GM23338 (cell line): ENCODE data around the gene DLG2. TPM values are rescaled to one million over a fixed set of nuclear protein-coding genes. Genes with fewer than 3 reads are reported as not detected.

ENCODE experiments used
- CREB1 ChIP-seq: fragments of 250-450 bp; sonication (Bioruptor Pico); IDR thresholded peaks from 2 replicates; pipeline ENCODE4 v1.5.0; 2020; ENCODE audit warnings: low read depth, mild to moderate bottlenecking, moderate library complexity
- CTCF ChIP-seq, 2 experiments: fragments of 200-600 bp in 1 of 2; sonication (generic) in 1 of 2; conservative IDR thresholded peaks; 2 replicates each; pipeline versions ENCODE4 v1.5.1 to v1.6.1; 2016 to 2017; ENCODE audit warnings: antibody characterized with exemption in 2 of 2, low read depth in 2 of 2, mild to moderate bottlenecking in 2 of 2, moderate library complexity in 1 of 2
- EZH2 ChIP-seq: fragments of 200-600 bp; sonication (generic); IDR thresholded peaks from one replicate; pipeline ENCODE4 v1.8.0; 2017; ENCODE audit warnings: antibody characterized with exemption, mild to moderate bottlenecking, low read depth; ENCODE audit not compliant: unreplicated experiment
- EZH2phosphoT487 ChIP-seq: fragments of 200-600 bp; sonication (generic); IDR thresholded peaks from one replicate; pipeline ENCODE4 v1.8.1; 2018; ENCODE audit warnings: antibody characterized with exemption; ENCODE audit not compliant: unreplicated experiment
- JUNB ChIP-seq: IDR thresholded peaks from one replicate; pipeline ENCODE4 v1.6.1; 2016; ENCODE audit warnings: antibody characterized with exemption; ENCODE audit not compliant: unreplicated experiment
- NANOG ChIP-seq: IDR thresholded peaks from 2 replicates; pipeline ENCODE4 v1.6.1; 2016; ENCODE audit warnings: antibody characterized with exemption, borderline replicate concordance
- POLR2AphosphoS5 ChIP-seq: IDR thresholded peaks from 2 replicates; pipeline ENCODE4 v1.6.1; 2016; ENCODE audit warnings: antibody characterized with exemption, low read depth
- REST ChIP-seq: IDR thresholded peaks from one replicate; pipeline ENCODE4 v1.6.1; 2018; ENCODE audit warnings: antibody characterized with exemption; ENCODE audit not compliant: unreplicated experiment
- STAT1 ChIP-seq: IDR thresholded peaks from one replicate; pipeline ENCODE4 v1.6.1; 2016; ENCODE audit warnings: antibody characterized with exemption; ENCODE audit not compliant: unreplicated experiment
- ZNF114 ChIP-seq: fragments of 250-450 bp; sonication (Bioruptor Pico); IDR thresholded peaks from 2 replicates; pipeline ENCODE4 v1.5.0; 2020; ENCODE audit warnings: mild to moderate bottlenecking, moderate library complexity
- ZNF462 ChIP-seq: fragments of 250-450 bp; sonication (Bioruptor Pico); IDR thresholded peaks from 2 replicates; pipeline ENCODE4 v1.5.0; 2020; ENCODE audit warnings: mild to moderate bottlenecking, moderate library complexity
- polyA plus RNA-seq: library from polyadenylated mRNA; unstranded; fragments of >200 nt; fragmentation: Nextera tagmentation; extraction: Ambion mirVana; gene quantifications from 2 replicates; pipeline ENCODE4 v1.2.1, GENCODE V29; 2016
- total RNA-seq: library from RNA; depleted of rRNA; stranded (reverse); fragments of >200 nt; shearing (Covaris generic); gene quantifications from 2 replicates; pipeline ENCODE4 v1.2.3, GENCODE V29; 2014

The DLG2 gene
- total and polyA plus RNA-seq, 2 experiments from 2014 or later, result 19.8 to 21.5 TPM

- TF ChIP-seq ZNF462 (CRISPR knock-in tag), result no peak
- TF ChIP-seq JUNB, result no peak
- TF ChIP-seq EZH2, result no peak
- TF ChIP-seq CREB1 (CRISPR knock-in tag), result no peak
- no peak for TF ChIP-seq REST
- no peak for TF ChIP-seq STAT1
- no peak for TF ChIP-seq ZNF114
- TF ChIP-seq NANOG, result no peak
- no peak for TF ChIP-seq POLR2AphosphoS5
- no peak for TF ChIP-seq CTCF (conservative IDR thresholded peaks at IDR 0.05; ENCODE audit: low read depth in 2 of 2)
- no peak for TF ChIP-seq EZH2phosphoT487
These were observed 439.2 kb downstream of the DLG2 start (continued) for GRCh38 chr11:85187992-85188391.
